D341Med (cell line): ENCODE results near the gene CDH13.

Source experiments
- DNase-seq: peaks from one replicate; pipeline ENCODE4 v3.0.0; 2012; ENCODE audit warnings: low spot score

Gene CDH13

DNA sequence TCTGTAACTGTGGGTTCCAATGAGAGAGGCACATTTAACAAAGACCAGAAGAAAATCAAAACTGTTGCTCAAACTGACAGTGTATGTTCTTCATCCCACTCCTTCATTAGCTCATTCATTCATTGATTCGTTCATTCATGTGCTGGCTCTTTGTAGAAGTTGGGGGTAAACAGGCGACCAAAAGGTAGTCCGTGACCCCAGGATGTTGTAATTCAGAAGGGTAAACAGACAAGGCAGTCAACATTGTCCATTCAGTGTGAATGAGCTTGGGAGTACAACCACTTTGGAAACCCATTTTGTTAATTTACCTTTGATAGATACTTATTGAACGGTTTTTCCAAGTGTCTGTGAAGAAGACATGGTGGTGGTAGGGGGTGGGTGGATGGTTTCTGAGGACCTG lies 26.1 kb downstream of the CDH13 start:
- DNase-seq: no peak

DNA sequence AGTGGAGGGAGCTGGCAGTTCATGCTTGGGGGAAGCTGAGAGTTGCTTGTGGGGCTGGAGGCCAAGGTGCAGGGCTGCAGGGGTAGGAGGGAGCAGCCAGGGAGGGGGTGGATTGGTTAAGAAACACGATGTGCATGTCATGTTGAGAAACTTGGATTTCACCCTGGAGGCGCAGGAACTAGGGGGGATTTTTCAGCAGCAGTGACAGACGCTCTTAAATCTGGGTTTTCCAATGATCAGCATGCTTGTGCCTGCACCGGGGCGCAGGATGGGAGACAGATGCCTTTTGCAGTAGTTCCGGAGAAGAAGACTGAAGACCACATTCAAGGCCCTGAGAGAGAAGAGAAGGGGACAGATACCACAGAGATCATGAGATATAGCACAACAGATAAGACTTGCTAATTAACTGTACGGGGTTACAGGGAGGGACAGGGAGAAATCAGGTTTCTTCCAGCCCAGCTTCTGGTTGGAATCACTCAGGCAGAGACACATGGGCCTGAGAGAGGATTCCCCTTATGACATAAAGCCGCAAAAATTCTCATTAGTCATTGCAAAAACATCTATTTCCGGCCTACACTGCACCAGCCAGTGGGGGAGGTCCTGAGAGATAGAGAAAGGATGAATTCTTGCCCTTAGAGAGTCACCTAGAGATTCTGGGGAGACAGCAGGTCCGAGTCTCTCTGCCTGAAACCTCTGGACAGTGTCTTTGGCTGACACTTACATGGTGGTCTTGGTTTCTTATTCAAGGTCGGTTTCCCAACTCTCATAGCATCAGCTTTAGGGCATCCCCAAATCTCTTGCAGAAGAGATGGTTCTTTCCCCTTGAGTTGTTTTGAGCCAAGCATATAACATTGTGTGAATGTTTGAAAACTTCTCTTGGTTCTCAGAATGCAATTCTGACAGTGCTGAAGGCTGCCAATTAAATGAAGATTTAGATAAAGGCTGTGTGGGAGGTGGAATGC lies 27.1 kb downstream of the CDH13 start:
- DNase-seq: no peak

DNA sequence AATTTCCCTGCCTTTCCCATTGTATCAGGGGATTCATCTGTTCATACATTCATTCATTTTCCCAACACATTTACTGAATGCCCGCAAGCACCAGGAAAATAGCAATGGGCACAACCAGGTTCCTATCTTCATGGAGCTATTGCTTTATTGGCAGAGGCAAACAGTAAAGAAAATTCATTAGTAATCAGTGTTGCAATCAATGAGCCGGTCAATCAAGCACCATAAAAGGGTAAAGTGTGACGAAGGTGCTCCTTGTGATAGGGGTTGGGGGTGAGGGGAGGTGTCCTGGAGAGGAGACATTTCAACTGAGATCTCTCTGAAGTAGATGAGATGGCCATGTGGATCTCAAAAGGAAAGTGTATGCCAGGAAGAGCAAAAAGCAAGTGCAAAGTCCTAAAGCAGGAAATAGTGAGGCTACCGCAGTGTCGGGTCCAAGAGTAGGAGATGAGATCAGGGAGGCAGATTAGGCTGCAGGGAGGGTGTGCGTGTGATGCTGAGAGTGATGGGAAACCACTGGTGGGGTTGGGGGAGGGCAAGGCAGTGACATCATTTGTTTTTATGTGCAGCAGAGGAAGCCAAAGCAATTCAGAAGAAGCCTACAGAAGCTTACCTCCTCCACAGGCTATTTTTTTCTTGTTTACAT lies 28.4 kb downstream of the CDH13 start:
- DNase-seq: no peak

DNA sequence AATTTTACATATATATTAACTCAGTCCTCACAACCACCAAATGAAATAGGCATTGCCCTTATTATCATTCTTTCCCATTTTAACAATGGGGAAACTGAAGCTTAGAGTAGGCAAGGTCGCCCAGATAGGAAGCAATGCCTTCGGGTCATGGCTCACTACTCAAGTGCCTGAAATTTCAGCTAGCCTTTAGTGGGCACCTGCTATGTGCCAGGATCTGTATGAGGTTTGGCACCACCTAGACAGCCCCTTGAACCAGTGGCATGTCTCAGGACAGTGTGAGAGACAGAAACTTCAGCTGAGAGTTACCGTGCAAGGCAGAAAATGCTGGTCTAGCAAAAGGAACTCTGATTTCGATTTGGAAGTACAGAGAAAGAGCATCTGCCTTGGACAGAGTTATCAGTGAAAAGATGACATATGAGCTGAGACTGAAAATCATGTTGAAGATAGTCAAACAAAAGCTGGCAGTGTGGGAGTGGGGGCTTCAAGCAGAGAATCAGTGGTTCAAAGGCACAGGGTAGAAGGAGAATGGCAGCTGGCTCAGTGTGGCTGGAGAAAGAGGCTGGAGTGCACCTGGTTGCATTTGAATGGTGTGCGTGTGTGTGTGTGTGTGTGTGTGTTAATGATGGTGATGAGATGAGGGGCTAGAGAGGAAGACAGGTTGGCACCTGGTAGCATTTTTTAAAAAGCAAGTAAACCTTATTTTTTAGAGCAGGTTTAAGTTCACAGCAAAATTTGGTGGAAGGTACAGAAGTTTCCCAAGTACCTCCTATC lies 29.1 kb downstream of the CDH13 start:
- no peak for DNase-seq

DNA sequence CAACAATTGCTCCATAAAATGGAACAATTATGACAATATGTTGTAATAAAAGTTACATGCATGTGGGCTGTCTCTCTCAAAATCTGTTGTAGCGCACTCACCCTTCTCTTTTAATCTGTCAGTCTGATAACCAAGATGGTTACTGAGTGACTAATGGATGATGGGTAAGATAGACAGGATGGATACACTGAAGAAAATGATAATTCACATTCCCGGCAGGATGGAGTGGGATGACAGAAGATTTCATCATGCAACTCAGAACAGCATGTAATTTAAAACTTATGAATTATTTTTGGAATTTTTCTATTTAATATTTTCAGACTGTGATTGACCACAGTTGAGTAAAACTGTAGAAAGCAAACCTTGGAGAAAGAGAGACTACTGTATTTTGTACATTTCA lies 30.5 kb downstream of the CDH13 start:
- DNase-seq: no peak

DNA sequence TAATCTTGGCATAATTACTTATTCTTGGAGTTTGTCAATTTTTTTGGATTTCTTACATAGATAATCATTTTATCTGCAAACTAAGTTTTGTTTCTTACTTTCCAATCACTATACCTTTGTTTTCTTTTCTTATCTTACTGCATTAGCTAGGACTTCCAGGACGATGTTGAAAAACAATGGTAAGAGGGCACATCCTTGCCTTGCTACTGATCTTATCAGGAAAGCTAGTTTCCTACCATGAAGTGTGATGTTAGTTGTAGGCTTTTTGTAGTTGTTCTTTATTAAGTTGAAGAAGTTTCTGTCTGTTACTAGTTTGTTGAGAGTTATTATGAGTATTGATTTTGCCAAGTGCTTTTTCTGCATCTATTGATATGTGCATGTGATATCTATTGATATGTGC lies 31.0 kb downstream of the CDH13 start:
- no peak for DNase-seq

DNA sequence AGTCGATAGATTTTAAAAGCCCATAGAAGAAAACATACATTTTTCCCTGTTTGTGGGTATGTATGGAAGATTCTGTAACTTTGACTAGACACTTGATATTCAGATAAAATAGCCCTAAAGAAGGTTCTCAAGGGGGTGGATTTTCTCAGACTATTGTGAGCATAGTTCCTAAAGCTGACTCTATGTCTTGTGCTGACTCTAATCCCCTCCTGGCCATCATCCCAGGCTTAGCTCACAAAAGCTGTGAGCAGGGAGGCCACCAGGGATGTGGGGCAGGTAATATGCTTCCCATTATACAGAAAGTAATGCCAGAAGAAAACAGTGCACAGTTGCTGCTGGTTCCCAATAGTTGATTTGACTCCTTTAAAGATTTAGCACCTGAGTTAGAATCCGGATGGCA lies 32.0 kb downstream of the CDH13 start:
- no peak for DNase-seq

DNA sequence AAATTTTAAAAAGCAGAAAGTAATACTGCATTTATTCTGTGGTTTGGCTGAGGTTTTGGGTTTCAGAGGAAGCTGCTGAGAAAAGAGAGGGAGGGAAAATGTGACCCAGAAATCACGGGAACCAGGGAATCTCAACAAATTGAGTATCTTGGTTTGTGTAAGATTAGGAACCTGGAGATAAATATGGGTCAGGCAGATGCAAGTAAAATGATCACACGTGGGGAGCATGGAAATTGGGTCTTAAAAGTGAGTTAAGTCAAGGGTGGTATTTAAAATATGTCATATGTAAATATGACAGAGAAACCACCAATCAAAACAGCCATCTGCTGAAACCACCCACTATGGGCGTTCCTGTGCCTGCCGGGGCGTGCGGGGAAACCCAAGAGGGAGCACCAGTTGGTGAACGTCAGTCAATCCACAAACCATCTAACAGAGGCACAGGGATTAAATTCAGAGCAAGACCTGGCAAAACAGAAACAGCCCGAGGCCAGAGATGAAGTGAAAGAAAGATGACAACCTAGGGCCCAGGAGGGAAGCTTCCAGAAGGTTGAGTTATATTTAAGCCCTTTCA lies 33.4 kb downstream of the CDH13 start:
- DNase-seq: no peak

DNA sequence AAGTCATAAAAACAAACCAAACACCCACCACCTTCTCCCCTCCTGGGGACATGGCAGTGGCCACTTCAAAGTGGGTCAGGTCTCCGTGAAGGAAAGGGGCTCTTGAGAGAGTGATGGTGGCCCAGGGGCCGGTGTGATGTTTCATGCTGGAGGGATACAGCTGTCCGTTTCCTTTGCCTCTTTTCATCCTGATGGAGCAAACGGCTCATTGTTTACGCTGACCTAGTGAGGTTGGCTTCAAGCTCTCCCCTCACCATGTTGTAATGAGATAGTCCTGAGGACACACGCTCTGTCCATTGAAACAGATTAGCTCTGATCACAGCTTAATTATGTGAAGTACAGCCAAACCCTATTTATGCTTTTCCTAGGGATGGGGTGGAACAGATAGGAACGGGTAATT lies 34.2 kb downstream of the CDH13 start:
- DNase-seq: no peak

DNA sequence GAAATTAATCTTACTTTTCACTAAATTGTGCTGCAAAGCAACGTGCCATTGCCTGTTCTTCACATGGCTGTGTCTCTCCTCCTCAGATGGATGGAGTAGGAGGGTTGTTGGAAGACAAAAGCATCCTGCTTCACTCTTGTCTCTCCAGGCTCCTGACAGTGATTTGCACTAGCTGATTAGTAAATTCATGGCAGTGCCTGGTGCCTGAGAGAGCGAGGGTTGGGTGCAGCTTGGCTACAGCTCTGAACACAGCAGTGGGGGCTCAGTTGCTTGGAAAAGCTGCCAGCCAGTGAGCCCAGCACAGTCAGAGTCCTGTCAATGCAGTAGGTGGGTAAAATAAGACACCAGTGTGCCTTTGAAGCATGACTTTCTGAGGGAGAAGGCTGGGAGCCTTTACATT lies 37.4 kb downstream of the CDH13 start:
- no peak for DNase-seq

DNA sequence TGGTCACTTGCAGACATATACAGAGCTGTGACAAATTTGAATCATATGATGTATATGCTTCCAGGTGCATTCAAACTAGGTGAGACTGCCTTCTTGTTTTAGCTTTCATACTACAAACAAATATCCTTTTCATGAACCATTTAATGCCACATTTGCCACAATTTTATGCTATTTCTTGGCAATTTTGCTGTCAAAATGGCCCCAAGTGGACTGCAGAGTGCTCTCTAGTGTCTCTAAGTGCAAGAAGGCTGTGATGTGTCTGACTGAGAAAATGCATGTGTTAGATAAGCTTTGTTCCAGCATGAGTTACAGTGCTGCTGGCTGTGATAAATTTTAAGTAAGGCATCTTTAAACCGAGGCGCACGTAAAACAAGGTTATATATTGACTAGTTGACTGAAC lies 38.3 kb downstream of the CDH13 start:
- no peak for DNase-seq

DNA sequence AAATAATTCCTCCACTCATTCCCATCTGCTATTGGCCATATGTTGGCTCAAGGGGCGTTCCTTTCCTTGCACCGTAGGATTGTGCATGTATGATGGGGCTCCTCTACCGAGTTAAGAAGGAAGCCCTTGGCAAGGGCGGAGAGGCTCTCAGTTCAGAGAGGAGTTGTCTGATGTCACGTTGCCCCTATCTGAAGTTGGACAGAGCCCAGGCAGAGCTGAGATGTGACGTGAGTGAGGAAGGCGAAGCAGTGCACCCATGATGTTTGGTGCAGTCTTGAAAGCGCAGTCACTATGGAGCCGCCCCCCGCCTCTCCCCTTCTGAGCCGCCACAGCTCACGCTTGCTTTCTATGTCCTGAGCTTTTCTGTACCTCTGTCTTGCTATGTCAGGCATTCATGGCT lies 40.7 kb downstream of the CDH13 start:
- DNase-seq: no peak

DNA sequence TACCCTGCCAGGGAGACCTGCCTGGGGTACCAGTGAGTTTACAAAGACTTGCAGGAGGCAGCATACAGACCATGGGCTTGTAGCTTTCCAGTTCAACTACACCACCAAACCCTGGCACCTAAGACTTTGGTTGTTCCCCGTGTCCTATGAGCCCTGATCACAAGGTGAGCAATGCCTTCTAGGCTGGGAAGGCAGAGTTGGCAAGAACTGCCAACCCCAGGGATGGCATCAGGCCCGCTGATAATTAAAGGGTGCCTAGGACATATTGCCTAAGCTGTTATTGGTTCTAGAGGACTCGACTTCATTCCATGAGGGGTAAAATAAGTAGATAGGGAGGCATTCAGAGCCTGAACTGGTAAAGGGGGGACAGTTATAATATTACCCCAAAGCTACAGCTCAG lies 41.3 kb downstream of the CDH13 start:
- no peak for DNase-seq

DNA sequence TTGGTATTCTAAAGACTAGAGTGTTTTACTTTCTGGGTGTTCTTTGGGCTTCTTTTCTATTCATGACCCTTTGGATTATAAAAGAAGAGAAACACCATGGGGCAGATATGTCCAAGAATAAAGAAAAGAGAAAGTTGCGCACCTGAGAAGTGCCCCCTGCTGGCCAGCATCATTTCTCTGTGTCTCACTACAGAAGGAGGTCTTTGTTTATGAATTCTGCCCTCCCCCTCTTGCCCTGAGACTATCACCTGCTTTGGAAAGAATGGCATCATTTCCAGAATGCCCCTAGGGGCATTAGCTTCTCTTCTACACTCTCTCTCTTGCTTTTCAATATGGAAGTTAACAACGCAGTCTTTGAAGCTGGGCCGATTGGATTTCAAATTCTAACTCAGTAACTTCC lies 45.0 kb downstream of the CDH13 start:
- DNase-seq: no peak

DNA sequence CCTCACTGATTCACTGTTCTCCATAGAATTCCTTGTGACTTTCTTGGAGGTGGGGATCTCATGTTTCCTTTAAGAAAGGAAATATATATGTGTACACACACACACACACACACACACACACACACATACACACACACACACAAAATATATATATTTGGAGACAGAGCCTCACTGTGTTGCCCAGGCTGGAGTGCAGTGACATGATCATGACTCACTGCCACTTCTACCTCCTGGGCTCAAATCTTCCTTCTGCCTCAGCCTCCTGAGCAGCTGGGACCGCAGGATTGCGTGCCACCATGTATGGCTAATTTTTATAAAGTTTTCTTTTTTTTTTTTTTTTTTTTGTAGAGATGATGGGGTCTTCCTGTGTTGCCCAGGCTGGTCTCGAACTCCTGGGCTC lies 45.9 kb downstream of the CDH13 start:
- DNase-seq: no peak

DNA sequence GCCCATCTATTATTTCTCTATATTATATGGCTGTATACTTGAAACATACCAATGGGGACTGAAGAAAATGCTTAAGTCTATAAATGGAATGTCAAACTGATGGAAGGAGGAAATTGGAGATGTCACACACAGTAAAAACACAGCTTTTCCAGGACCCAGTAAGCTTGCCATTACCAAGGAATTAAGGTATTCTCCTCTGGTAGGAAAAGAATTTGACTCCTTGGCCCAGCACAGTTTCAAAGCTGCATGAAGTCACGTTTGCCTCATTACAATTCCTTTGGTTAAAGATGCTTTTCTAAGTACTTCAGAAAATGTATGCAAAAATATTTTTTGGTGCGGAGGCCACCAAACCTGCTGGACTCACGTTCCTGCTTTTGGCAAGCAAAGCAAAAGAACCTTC lies 48.5 kb downstream of the CDH13 start:
- DNase-seq: no peak

DNA sequence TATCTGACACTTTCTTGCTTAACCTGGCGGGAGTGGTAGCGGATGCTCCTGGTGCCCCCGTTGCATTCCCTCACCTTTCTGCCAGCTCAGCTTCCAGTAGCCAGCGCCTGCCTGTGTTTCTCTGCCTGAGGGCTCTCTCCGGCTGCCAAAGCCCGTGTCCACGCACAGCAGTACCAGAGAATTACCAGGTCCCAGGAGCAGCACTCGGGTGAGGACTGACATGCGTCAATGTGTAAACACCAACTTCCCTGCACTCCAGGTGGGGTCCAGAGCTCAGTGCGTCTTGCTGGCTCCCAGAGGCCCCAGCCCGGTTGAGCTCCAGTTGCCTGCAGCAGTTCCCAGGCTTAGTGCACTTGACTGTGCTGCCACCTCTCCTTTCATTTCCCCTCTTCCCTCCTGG lies 54.8 kb downstream of the CDH13 start:
- no peak for DNase-seq

DNA sequence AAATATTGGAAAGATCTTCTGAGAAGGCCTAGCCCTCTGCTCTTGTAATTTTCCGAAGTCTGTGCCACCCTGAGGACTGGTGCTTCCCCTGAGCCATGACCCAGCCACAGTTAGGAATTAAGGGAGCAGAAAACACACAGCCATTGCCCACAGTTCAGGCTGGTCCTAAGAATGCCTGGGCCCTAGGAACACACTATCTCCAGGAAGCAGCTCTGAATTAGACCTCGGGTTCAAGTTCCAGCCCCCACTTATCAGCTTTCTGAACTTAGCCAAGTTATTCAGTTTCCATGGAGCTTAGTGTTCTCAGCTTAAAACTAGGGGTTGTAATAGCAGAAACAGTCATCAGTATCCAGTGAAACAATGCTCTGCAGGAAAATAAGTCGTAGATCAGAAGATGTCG lies 56.0 kb downstream of the CDH13 start:
- no peak for DNase-seq

DNA sequence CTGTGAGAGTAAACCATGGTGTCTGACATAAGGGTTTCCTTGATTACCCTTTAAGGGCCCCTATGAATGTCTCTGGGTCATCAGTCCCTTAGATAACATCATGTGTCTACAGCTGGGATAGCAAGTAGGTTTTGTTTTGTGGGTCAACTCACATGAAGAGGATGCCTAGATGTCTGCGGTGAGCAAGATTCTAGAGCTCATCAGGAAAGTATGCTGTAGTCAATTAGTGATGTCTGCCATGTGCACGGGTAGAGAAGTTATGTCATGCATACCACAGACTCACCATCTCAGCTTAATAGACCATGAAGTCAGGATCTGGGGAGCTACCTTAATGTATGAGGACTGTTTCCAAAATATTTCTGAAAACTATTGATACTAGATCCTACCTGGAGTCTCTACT lies 57.5 kb downstream of the CDH13 start:
- no peak for DNase-seq

DNA sequence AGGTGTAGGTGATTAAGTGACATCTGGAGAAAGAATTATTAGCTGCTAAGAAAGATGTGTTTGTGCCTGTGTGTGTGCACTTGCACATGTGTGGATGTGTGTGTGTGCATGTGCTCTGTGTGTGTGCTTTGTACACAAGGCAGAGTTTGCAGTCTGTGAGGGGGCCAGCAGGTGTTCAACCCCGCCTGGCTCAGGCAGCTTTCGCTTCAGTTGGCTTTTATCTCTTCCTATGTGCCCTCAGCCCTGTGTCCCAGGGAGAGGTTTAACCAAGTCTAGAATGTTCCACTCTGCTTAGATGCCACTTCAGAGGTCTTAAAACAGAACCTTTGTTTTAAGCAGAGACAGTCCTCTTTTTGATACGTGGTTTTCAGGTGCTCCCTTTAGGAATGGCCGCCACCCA lies 58.8 kb downstream of the CDH13 start:
- DNase-seq: no peak

DNA sequence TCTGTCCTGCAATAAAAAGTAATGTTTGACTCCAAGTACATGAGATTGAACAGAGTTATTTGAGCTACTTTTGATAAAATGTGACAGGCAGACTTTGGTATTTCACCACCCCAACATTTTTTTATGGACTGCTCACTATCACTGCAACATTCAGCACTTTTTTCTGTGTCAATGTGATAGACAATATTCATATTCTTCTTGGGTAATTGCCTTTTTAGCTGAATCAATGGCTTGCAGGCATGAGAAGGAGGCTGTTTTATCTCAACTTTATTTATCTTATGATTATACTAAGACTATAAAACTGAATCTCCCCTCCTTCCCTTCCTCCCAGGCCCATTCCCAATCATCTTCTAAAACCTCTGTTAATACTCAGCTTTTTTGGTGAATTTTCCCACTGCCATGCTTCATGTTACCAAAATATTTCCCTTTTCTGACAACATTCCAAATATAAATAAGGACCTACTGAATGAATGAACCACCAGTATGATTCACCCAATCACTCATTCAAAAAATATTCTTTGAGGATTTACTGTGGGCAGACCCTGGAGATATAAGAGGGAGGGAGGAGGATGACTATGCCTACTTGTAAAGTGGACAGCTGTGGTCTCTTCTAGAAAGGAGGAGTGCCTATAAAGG lies 67.6 kb downstream of the CDH13 start:
- no peak for DNase-seq

DNA sequence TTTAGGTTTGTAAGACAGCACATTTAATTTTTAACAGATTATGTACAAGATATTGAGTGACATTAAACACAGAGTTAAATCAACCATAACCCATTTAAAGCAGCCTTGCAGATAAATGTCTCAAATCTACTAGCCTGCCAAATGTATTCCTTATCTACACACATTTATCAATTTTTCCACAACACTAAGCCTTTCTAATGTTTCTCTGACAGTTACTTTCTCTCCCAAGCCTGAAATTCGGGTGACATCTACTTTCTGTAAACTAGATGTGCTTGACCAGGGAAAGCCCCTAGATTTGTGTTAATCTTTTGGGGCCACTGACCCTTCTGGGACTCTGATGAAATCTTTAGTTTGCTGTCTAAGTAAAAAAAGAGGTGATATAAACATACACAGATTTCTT lies 69.0 kb downstream of the CDH13 start:
- no peak for DNase-seq
